AG08395 (cell line): ENCODE measurements around the gene TPST2.
"Not testable (repeated sequence)": the region's sequence is repeated elsewhere in the genome, so short reads cannot be mapped to it uniquely, and the experiment has no call there.

Source experiments
- DNase-seq: peaks from one replicate; pipeline ENCODE4 v3.0.0; 2012; ENCODE audit warnings: mixed read lengths, low spot score

TPST2 gene

DNA sequence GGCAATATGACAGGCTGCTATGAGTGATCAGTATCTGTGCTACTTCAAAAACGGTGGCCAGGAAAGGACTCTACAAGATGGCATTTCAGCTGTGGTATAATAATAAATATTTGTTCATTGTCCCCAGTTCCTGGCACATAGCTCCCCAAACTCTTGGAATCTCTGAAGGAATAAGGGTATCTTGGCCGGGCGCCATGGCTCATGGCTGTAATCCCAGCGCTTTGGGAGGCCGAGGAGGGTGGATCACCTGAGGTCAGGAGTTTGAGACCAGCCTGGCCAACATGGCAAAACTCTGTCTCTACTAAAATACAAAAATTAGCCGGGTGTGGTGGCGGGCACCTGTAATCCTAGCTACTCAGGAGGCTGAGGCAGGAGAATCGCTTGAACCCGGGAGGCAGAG is 61.4 kb downstream of the TPST2 start:
- not testable (repeated sequence) for DNase-seq

DNA sequence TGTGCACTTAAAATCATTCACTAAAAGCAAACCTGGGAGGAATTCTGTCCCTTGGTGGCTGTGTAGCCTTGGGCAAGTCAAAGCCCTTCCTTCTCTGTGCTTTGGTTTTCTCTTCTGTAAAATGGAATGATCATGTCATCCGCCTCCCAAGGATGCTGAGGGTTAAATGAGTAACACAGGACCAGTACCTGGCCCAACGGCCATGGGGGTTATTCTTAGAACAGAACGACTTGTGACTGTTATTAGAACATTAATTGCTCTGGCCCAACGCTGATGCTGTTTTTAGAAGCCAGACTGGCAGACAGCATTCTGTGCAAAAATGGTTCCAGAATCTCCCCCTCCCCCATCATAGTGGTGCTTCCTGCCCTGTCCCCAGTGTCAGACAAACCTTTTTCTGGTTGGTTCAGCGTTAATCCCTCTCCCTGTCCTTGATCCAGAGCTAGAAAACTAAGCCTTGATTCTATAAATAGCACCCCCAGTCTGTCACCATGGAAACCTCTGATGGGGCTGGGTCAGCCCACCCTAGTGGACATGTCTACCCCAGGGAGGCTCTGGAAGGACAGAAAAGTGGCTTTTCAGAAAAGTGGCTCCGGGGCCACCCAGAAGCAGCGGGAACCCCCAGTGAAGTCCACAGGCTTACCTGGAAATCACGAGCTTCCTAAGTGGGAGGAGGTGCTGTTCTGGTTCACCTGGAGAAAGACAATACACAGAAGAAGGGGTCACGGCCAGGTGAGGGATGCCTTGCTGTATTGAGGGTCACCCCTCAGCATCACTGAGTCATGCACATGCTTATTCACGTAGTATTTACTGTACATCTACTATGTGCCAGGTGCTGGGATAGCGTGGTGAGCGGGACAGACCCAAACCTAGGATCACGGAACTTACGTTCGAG is 62.1 kb downstream of the TPST2 start:
- no peak for DNase-seq

DNA sequence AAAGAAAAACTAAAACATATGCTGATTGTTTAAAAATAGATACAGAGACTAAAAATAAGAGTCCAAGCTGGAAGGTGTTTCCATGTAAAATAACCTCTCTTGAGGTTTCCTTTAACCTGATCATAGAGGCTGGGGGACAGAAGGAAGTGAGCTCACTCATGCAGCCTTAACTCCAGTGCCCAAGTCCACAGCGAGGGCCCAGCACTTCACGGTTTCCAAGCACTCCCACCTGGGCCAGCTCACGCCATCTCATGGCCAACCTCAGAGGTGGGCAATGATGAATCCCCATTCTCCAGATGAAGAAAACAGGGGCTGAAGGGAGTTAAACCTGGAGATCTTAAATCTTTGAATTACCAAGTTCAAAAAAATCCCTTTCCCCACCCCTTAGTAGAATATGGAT is 62.8 kb downstream of the TPST2 start:
- DNase-seq: no peak

DNA sequence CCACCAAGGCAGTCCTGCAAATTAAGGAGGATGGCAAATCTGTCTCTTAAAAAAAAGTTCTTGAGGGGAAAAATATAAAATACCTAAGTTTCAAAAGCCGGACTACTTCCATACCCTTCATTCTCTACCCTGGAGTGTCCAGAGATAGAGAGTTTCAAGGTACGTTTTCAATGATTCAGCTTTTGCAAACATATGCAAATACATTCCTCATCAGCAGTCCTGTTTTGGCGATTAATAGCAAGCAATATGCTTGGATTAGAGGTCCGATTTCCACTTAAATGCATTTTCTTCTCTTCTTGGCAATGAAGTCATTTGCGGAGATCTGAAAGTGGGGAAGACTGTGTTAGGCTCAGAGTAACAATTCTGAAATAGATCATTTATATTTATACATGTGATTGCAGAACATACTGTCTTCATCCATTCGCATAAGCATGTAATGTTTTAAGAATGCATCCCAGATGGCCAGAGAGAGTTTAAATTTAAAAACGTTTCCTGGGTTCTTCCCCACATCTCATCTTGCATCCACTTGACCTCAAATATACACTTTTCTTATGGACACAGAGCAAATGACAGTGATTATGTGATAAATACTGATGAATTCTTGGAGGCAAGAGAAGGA is 63.9 kb downstream of the TPST2 start:
- DNase-seq: no peak

DNA sequence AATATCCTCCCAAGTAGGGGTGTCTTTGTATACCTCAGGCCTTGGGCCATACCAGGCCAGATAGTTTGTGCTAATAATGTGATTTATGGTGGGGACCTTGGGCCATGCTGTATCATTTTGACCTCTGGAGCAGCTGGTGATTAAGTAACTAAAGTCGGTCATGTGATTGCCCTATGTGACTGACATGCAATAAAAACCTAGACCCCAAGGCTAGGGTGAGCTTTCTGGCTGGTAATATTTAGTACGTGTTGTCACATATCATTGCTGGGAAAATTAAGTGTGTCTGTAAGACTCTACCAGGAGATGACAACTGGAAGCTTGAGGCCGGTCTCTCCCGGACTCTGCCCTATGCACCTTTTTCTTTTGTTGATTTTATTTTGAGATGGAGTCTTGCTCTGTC is 65.1 kb downstream of the TPST2 start:
- no peak for DNase-seq

DNA sequence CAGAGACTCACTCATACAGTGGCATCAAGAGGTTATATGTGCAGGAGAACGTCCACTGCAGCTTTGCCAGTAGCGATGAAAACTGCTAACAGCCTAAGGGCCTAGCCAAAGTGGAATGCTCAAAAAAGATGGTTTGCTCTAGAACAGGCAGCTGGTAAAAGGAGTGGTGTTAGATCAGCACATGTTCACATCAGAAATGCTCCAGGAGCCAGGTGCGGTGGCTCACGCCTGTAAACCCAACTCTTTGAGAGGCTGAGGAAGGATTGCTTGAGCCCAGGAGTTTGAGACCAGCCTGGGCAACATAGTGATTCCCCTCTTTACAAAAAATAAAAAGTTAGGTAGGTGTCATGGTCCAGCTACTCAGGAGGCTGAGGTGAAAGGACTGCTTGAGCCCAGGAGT is 67.3 kb downstream of the TPST2 start:
- no peak for DNase-seq

DNA sequence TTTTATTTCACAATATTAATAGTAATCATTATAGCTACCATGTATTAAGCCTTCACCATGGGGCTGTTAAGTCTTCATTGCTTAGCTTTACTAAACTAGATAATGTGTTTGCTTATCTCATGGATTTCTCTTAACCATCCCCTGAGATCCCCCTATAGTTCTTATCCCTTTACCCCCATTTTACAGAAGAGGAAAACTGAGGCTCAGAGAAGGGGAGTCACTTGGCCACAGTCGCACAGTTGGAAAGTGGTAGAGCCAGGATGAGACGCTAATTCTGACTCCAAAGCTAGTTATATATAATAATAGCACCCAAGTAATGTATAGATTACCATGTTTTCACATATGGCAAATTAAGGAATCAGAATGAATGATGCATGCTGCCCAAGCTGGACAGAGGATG is 67.9 kb downstream of the TPST2 start:
- DNase-seq: no peak

DNA sequence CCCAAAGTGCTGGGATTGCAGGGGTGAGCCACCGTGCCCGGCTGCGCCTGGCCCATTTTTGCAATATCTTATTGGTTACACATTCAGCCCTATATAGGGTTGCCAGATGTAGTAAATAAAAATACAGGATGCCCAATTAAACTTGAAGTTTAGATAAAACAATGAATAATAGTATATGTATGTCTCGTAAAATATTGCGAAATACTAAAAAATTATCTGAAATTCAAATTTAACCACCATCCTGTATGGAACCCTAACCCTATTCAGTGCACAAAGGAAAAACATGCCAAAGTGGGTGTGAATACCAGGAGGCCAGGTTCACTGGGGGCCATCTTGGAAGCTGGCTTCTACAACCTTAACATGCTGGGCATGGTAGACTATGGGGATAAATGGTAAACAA is 72.5 kb downstream of the TPST2 start:
- DNase-seq: no peak

DNA sequence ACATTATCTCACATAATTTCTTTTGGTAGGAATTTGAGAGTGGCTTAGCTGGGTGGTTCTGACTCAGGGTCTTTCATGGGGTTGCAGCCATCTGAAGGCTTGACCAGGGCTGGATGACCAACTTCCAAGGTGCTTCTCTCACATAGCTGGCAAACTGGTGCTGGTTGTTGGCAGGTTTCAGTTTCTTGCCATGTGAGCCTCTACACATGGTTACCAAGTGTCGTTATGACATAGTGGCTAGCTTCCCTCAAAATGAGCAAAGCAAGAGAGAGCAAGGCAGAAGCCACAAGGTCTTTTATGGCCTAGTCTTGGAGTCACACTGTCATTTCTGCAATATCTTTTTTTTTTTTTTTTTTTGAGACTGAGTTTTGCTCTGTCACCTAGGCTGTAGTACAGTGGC is 73.4 kb downstream of the TPST2 start:
- no peak for DNase-seq

DNA sequence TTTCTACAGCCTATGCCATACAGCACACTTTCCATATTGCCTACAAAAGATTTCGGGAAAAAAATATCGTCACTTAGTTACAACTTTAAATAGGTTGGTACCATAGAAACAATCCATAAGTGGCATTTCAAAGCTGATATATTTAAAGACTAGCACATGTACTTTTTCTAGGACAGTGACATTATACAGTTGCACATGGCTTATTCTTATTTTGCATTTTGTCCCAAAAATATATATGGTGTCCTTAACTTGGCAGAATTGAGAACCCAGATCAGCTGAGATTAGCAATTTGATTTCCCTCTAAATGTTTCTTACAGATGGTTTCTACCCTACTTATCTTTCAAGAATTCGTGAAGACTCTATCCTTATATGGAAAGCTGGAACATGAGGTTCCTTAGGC is 74.0 kb downstream of the TPST2 start:
- no peak for DNase-seq

DNA sequence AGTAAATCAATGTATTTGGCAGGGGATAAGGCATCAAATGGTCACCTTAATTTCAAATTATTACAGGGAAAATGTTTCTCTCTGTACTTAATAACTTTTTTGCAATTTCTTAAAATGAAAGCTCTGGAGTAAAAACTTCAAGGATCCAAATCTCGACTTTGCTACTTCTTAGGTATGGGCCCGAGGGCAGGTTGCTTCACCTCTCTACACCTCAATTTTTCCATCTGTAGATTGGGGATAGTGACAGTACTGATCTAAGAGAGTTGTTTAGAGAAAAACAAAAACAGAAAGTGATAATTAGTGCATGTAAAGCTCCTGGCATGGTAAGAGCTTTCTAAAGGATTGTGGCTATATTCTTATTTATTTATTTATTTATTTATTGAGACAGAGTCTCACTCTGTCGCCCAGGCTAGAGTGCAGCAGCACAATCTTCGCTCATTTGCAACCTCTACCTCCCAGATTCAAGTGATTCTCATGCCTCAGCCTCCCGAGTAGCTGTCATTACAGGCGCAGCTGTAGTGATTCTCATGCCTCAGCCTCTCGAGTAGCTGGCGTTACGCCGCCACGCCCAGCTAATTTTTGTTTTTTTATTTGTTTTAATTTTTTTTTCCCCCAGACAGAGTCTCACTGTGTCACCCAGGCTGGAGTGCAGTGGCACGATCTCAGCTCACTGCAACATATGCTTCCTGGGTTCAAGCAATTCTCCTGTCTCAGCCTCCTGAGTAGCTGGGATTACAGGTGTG is 75.3 kb downstream of the TPST2 start:
- DNase-seq: no peak

DNA sequence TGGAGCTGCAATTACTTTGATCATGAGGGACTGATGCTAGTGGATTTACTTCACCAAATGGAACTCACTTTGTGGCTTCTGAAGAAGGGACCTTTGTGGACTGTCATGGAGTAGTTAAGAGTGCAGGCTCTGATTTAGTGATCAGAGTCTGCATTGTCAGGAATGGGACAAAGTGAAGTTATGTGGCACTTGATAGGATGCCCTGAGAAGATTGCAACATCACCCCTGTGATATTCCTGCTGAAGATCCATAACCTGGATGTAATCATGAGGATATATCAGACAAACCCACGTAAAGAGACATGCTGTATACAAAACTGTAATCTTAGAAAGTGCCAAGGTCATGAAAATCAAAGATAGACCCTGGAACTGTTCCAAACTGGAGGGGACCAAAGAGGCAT is 76.1 kb downstream of the TPST2 start:
- DNase-seq: no peak

DNA sequence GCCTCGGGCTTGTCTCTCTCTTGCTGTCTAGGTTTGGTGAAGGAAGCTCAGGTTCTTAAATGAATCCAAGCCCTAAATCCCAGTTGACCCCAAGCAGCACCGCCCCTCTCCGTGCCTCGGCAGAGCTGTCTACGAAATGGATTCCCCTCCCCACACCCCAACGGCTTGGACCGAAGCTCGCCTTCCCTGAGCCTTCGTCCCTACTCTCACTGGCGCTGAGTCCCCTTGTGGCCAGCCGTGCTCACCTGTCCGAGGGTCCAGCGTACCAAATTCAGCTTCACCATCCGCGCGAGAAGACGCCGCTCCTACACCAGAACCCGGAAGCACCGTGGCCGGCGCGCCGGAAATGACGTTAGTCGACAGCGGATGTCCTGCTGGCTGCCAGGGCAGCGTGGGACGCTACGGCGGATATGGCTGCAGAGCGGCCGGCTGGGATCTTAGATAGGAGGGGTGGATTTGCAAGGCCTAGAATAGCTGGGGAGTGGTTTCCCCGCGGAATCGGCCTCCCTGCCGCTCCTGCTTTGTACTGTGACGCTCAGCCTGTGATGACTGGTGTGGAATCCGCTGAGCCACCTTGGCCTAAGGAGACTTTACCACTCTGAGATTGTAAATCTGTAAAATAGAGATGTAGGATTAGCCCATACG is 77.7 kb downstream of the TPST2 start, which contains the start of gene TFIP11:
Gene TFIP11 (minus strand): TSS at position 325 of the 645 bp plus-strand sequence. CDS start 2,201 bp downstream, outside the sequence.
- DNase-seq: peak; percentile 97

DNA sequence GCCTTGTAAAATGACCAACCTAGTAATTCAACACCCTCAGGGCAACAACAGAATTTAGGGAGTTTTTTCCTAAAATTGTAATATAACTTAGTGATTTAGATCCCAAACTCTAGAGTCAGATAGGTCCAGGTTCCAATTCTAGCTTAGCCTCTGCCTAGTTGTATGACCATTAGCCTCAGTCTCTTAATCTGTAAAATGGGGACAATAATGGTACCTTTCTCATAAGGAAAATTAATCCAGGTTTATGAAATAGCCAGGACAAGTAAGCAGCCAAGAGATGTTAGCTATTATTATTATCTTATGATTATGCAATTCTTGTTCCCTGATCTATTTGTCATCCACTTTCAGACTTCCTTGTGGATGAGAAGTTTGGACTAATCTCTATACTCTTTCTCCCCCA is 81.8 kb downstream of the TPST2 start:
- no peak for DNase-seq

DNA sequence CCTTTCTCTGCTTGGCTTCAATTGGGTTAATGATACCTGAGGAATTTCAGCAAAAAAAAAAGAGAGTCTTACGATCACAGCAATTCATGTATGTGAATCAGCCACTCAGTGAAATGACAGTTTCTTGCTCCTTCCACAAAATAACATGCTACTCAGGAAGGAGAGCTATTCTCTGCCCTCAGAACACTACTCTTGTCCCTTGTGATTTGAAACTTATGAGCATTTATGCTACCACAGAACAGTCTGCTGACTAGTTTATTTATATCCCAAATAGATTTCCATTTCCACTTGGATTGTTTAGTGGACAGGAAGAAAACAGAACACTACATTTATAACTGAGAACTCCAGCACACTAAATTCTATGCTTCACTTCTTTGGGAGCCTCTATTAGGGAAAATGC is 86.2 kb downstream of the TPST2 start:
- no peak for DNase-seq

DNA sequence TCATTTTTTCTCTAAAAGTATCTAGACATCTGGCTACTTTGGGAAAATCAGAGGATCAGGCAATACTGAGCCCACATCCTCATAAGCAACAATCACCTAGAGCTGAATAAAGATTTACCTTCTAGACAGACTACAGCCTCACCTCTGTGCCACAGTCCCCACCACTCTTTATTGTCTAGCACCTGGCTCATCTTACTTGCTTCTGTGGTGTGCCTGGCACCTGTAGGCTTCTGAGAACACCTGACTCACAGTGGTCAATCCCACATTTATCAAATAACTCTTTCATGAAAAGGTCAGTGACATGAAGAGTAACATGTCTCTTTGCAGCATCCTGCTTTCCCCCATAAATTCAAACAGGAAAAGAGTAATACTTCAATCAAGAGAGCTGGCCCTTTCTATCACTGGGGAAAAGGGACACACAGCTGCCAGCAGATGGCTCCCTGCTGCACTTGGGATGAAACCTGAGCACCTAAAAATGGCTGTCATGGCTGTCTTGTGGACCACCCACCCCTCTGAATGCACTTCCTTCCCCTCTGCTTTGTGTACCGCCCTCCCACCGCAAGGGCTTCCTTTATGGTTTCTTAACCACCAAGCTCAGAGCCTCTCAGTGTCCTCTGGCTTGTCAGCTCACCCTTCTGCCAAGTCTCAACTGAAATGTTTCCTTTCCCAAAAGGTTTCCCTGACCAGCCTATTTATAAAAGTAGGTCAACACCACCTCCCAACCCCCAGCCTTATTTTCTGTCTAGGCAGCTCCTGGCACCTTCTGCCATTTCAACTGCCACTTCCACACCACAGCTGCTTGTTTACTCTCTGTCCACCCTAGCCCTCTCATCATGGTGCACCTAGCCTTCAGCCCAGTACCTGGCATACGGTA is 87.0 kb downstream of the TPST2 start:
- peak; percentile 53 for DNase-seq

DNA sequence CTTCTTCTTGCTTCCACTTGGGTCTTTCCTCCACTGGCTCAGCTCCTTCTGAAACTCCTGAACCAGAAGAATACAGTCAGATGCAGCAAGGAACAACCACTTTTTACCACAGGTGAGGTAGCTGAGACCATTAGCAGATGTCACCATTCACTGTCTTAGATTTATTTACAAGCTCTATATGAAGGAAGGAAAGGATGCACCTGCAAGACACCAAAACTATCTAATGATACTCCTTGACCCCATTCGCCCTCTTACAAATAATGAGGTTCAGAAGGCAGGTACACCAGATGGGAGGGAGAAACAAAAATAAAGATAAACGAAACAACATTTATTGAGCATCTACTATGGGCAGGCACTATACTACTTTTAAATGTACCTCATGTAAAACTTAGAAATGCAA is 87.9 kb downstream of the TPST2 start:
- no peak for DNase-seq

DNA sequence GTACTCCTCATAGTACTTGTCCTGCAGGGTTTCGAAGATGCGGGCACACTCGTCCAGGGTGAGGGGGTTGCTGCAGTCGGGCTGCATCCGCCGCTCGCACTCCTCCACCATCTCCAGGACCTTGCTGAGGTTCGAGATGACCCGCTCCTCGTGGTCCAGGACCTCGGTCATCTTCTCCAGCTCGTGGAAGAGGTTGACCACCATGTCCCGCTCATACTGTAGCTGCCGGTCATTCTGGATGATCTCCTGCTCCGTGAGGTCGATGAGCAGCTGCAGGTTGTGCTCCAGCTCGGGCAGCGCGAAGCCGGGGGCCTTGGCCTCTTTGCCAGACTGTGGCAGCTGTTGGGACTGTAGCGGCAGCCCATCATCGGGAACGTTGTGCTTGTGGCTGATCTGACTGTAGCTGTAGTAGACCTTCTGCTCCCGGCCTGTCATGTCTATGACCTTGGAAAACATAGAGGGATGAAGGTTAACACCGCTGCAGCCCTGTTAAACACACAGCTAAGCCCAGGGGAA is 90.7 kb downstream of the TPST2 start:
- no peak for DNase-seq

DNA sequence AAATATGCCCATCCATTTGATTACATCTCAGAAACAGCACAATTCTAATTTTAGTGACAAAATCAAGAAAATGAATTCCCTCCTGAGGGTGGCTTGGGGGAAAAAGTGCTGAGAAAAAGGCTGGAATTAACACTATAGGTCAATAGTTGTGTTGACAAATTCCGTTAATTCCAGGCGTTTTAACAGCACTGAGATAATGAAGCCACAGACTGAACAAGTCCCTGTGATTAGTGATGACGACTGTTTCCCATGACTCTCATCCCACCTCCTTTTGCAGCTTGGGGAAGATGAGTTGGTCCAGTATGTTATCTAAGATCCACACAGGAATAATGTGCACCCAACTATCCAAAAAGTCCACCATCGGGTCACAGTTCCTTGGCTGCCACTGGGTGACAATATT is 93.5 kb downstream of the TPST2 start:
- DNase-seq: no peak

DNA sequence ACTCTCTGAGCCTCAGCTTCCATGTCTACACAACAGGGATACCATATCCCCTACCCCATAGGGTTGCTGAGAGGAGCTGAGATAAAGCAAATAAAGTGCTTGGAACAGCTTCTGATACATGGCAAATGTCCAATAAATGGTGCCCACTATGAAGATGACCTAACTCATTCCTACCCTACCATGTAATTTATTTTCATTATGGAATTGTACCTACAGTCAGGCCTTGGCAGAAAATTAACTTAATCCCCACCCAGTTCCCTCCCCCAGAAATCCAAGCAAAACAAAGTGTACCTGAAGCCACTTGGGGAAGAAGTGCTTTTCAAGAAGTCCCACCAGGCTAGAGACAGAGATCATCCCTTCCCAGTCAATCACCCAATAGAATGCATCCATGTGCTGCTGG is 95.4 kb downstream of the TPST2 start:
- no peak for DNase-seq

DNA sequence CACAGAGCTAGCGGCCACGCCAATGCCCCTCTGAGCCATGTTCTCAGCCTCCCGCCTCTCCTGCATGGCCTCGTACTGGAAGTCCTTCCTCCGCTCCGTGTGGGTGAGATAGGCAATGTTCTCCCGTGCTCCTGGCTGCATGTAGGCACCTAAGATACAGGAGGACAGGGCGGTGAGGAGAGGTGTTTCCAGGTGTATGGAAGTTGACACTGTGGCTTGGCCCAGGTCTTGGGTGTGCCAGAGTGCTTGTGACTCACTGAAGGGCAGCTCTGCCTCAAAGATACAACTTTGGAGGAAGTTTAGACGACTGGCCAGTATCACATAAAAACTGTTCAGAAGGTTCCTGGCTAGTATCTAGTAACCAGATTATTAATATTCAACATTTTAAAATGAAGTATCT is 97.7 kb downstream of the TPST2 start:
- DNase-seq: no peak
